Esophagus muscularis mucosa (tissue), 4 donors: ENCODE data around the gene PRKRA.

Source experiments
- EP300 ChIP-seq: sonication (generic); formaldehyde crosslinking; IDR thresholded peaks from one replicate; pipeline ENCODE4 v1.6.1; 2017; ENCODE audit warnings: antibody characterized with exemption
- POLR2A ChIP-seq: fragments of 450-650 bp; IDR thresholded peaks from one replicate; pipeline ENCODE4 v1.6.1; 2017; ENCODE audit warnings: antibody characterized with exemption, moderate library complexity, mild to moderate bottlenecking, low read depth
- POLR2AphosphoS5 ChIP-seq, 2 donors: sonication (generic); formaldehyde crosslinking; IDR thresholded peaks; one replicate each; pipeline ENCODE4 v1.6.1; 2017; ENCODE audit warnings: antibody characterized with exemption in 2 of 2
- TF ChIP-seq, protein P1 (sequence below), 3 experiments: fragments of 200-600 bp in 2 of 3; fragments of 450-650 bp in 1 of 3; sonication (generic) in 2 of 3; IDR thresholded peaks; one replicate each; pipeline ENCODE4 v1.5.1; 2017 to 2019; ENCODE audit warnings: antibody characterized with exemption in 3 of 3, mild to moderate bottlenecking in 2 of 3, moderate library complexity in 1 of 3

DNA sequence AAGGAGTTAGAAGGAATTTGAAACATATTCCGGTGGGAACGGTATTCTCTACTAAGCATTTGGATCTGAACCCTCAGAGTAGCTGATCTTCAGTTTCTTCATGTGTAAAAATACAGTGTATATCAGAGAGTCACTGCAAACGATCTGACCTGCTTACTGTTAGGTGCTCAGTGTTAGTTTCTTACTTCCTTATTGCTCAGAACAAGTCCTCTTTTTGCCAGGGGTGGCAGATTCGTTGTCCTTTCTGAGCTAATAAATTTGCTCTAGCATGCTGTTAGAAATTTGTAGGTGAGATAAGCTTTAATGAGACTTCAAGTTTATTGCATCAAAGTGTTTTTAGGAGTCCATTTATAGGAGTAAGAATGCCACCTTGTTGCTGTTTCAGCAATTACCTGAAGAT is 45.1 kb upstream of the PRKRA start:
- TF ChIP-seq EP300 (no peak), POLR2AphosphoS5 (IDR thresholded peaks at IDR 0.05) (no peak), POLR2A (no peak)
- TF ChIP-seq, protein P1, sequence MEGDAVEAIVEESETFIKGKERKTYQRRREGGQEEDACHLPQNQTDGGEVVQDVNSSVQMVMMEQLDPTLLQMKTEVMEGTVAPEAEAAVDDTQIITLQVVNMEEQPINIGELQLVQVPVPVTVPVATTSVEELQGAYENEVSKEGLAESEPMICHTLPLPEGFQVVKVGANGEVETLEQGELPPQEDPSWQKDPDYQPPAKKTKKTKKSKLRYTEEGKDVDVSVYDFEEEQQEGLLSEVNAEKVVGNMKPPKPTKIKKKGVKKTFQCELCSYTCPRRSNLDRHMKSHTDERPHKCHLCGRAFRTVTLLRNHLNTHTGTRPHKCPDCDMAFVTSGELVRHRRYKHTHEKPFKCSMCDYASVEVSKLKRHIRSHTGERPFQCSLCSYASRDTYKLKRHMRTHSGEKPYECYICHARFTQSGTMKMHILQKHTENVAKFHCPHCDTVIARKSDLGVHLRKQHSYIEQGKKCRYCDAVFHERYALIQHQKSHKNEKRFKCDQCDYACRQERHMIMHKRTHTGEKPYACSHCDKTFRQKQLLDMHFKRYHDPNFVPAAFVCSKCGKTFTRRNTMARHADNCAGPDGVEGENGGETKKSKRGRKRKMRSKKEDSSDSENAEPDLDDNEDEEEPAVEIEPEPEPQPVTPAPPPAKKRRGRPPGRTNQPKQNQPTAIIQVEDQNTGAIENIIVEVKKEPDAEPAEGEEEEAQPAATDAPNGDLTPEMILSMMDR (IDR thresholded peaks at IDR 0.05): no peak
